Immature natural killer cell (primary cell): Measurements from ENCODE around the gene C14orf180. TPM values are rescaled to one million over a fixed set of nuclear protein-coding genes. Genes with fewer than 3 reads are reported as not detected.

Experiments used
- DNase-seq, 3 donors: peaks; one replicate each; pipeline ENCODE4 v3.0.0; 2022; ENCODE audit warnings: mixed read lengths in 1 of 3
- H3K27ac Mint-ChIP-seq, 6 donors: one replicate each; pipeline ENCODE4 v1.8.0; 2020; ENCODE audit warnings: mixed read lengths in 6 of 6, mild to moderate bottlenecking in 5 of 6, inconsistent platforms in 4 of 6, moderate library complexity in 3 of 6
- H3K27me3 Mint-ChIP-seq, 3 donors: one replicate each; pipeline ENCODE4 v1.8.0; 2020 to 2021; ENCODE audit warnings: low read depth in 3 of 3, mild to moderate bottlenecking in 3 of 3, mixed read lengths in 3 of 3, moderate library complexity in 3 of 3, inconsistent platforms in 1 of 3
- H3K36me3 Mint-ChIP-seq, 3 donors: one replicate each; pipeline ENCODE4 v1.8.0; 2020; ENCODE audit warnings: mixed read lengths in 3 of 3, inconsistent platforms in 2 of 3, mild to moderate bottlenecking in 2 of 3
- H3K4me1 Mint-ChIP-seq, 2 donors: one replicate each; pipeline ENCODE4 v1.8.0; 2020; ENCODE audit warnings: inconsistent platforms in 2 of 2, mild to moderate bottlenecking in 2 of 2, mixed read lengths in 2 of 2, moderate library complexity in 1 of 2
- H3K4me3 Mint-ChIP-seq, 5 donors: one replicate each; pipeline ENCODE4 v1.8.0; 2020; ENCODE audit warnings: mild to moderate bottlenecking in 5 of 5, mixed read lengths in 5 of 5, inconsistent platforms in 3 of 5, moderate library complexity in 3 of 5
- H3K9me3 Mint-ChIP-seq, 6 donors: one replicate each; pipeline ENCODE4 v1.8.0; 2020; ENCODE audit warnings: mild to moderate bottlenecking in 6 of 6, mixed read lengths in 6 of 6, inconsistent platforms in 4 of 6, moderate library complexity in 3 of 6
- polyA plus RNA-seq, 3 donors: library from polyadenylated mRNA; unstranded; fragments of 300-500 nt; fragmentation: Illumina TruSeq; gene quantifications; one replicate each; pipeline ENCODE4 v1.2.3, GENCODE V29; 2021

C14orf180 gene
- polyA plus RNA-seq, 3 donors from 2014 or later, result not detected

DNA sequence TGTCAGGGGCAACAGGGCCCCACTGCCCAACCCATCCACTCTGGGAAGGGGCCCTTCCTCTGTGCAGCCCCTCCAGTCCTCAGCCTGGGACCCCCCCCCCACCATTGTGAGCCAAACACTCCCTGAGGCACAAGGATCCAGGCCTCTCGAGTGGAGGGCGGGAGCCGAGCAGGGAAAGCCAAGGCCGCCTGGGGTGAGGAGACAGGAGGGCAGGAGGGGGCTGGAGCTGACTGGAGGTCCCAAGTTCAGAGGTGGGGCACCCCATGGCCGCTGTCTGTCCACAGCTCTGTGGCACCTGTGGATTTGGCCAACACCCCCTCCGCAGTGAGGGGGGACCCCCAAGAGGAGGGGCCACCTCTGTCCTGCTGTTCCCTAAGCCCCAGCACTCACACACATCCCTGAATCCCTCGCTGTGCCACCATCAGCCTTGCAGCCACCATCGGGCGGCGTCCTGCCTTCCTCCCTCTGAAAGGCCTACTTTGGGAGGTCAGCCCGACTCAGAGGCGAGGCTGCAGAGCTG is 25.4 kb upstream of the C14orf180 start:
- peaks cover 0 to 2% (median 1%) of the 10 kb centered on the region in 3 donors for H3K27me3 Mint-ChIP-seq
- no peak overlapping the region for H3K27ac Mint-ChIP-seq
- no peaks in the 10 kb centered on the region for H3K4me1 Mint-ChIP-seq
- DNase-seq, result no peak
- H3K4me3 Mint-ChIP-seq, result no peak overlapping the region
- H3K36me3 Mint-ChIP-seq, result no peaks in the 10 kb centered on the region
- H3K9me3 Mint-ChIP-seq, result no peaks in the 10 kb centered on the region

DNA sequence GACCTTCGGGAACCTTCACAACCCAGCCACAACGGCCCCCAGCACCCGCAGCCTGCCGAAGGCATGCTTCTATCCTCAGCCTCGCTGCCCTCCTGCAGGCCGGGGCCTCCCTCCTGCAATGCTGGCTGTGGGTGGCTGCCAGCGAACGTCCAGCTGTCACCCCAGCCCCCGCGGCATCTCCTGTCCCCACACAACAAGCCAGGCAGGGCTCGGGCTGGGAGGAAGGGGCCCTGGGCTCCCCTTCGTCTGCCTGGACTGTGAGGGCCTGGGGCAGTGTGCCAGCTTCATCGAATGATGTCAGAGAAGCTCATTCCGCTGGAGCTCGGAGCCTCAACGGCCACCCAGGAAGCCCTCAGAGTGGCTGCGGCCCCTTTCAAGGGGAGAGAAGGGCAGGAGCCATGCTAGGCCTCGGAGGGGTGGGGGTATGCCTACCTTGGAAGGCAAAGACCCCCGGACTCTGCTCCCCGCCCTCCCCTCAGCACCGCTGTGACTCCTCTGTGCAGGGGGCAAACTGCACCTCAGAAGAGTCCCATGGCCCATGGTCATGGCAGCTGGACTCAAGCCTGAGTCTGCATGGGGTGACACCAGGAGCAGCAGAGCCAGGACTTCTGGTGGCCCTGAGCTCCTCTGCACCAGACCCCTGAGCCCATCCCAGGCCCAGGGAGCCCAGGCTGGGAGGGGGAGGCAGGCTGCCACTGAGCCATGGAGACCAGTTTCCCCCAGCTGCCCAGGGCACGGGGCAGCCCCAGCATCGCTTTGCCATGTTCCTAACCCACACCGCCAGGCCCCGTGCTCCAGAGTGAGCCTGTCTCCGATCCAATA is 24.7 kb upstream of the C14orf180 start:
- H3K4me3 Mint-ChIP-seq, result no peak overlapping the region
- H3K27ac Mint-ChIP-seq, result no peak overlapping the region
- H3K4me1 Mint-ChIP-seq, result no peaks in the 10 kb centered on the region
- H3K9me3 Mint-ChIP-seq, result no peaks in the 10 kb centered on the region
- H3K27me3 Mint-ChIP-seq, result peaks cover 0 to 2% (median 1%) of the 10 kb centered on the region in 3 donors
- DNase-seq, result no peak
- no peaks in the 10 kb centered on the region for H3K36me3 Mint-ChIP-seq

GRCh38 chr14:104555430-104556255 is 23.9 kb upstream of the C14orf180 start:
- no peaks in the 10 kb centered on the region for H3K9me3 Mint-ChIP-seq
- no peak for DNase-seq
- H3K27me3 Mint-ChIP-seq, result peaks cover 0 to 2% (median 0%) of the 10 kb centered on the region in 3 donors
- H3K4me3 Mint-ChIP-seq, result no peak overlapping the region
- H3K4me1 Mint-ChIP-seq, result no peaks in the 10 kb centered on the region
- no peaks in the 10 kb centered on the region for H3K36me3 Mint-ChIP-seq
- no peak overlapping the region for H3K27ac Mint-ChIP-seq

DNA sequence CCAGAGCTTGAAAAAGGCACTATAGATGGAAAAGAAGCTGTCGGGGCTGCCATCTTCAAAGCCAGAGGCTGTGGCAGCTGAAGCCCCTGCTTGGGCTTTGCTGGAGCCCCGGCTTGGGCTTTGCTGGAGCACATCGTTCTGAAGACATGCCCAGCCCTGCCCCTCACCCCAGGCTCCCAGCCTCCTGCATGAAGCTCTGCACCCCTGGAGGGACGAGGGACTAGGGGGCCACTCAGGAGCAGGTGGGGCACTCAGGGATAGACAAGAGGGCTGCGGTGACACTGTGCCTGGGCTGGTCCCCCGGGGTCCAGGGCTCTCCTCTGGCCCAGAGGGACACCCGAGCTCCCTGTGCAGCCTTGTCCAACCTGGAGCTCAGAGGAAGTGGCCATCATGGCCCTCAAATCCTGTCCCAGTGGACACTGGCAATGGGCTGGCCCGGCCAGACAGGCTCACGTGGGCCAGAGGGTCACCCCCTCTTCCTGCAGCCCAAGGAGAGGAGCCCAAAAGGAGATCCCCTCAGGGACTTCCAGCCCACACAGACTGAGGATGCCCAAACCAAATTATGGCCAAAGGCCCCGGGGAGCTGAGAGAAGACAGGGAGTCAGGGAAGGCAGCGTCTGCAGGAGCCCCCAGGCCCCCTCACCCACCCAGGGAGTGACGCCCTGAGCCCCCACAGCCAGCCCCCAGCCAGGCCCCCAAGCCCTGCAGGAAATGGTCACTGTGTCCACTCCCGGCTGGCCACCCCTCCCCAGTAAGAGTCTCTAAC is 23.1 kb upstream of the C14orf180 start:
- Mint-ChIP-seq H3K27ac (no peak overlapping the region), H3K9me3 (no peaks in the 10 kb centered on the region), H3K4me1 (no peaks in the 10 kb centered on the region), H3K27me3 (peaks cover 0 to under 1% (median 0%) of the 10 kb centered on the region in 3 donors), H3K4me3 (no peak overlapping the region), H3K36me3 (no peaks in the 10 kb centered on the region)
- no peak for DNase-seq

DNA sequence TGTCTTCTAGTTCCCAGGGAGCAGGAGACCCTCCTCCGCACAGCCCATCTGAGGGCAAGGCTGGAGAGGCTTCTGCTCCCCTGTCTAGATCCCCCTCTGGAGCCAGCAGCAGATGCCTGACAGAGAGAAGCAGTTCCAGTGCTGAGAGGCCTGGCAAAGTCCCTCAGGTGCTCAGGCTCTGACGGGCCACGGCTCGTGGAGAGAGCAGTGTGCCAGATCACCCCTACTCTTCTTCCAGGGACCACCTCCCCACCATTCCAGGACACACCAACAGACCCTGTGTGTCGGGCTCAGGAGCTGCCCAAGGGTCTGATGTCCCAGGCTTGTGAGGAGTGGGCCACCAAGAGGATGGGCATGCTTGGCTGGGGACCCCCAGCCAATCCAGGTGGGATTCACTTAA is 22.5 kb upstream of the C14orf180 start:
- Mint-ChIP-seq H3K27me3 (peaks cover 0 to 4% (median 0%) of the 10 kb centered on the region in 3 donors), H3K4me1 (no peaks in the 10 kb centered on the region), H3K27ac (no peak overlapping the region), H3K9me3 (no peaks in the 10 kb centered on the region), H3K4me3 (no peak overlapping the region), H3K36me3 (no peaks in the 10 kb centered on the region)
- DNase-seq, result no peak

DNA sequence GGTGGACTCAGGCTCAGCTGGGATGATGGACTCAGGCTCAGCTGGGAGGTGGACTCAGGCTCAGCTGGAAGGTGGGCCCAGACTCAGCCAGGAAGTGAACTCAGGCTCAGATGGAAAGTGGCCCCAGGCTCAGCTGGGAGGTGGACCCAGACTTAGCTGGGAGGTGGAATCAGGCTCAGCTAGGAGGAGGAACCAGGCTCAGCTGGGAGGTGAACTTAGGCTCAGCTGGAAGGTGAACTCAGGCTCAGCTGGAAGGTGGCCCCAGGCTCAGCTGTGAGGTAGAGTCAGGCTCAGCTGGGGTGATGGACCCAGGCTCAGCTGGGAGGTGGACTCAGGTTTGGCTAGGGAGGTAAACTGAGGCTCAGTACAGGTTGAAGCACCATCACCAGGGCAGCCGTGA is 21.8 kb upstream of the C14orf180 start:
- no peak for DNase-seq
- no peaks in the 10 kb centered on the region for H3K36me3 Mint-ChIP-seq
- H3K4me1 Mint-ChIP-seq, result no peaks in the 10 kb centered on the region
- no peaks in the 10 kb centered on the region for H3K9me3 Mint-ChIP-seq
- no peak overlapping the region for H3K4me3 Mint-ChIP-seq
- H3K27ac Mint-ChIP-seq, result no peak overlapping the region
- H3K27me3 Mint-ChIP-seq, result peaks cover 0 to 4% (median 0%) of the 10 kb centered on the region in 3 donors

DNA sequence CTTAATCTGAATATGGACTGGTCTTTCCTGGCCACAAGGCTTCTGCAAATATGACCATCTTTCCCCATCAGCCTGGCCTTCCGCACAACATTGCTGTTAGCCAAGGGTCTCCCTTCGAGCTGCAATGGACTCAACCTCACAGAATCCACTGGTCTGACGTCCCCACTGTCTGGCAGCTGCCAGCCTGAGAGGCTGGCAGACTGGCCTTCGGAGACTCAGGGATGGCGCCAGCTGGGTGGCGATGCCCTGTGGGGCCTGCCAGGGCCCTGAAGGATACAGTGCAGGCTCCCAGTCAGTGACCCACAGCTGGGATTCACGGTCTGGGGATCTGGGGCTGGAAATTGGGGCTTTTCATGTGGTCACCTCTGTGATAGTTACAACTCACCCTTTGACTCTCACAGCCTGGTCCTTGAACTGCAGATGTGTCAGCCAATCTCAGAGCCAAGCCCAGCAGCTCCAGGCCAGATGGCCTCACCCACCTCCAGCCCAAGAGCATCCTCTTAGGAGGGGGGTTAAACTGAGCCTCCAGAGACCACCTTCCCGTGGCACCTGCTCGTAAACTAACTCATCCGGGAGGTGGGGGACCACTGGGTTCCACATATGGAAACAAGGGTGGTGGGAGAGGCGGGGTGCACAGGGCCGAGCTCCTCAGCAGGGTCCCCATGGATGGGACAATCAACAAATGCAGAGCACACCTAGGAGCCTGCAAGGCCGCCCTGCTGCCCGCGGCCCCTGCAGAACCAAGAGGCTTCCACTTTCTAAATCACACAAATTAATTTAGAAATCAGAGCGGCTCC is 21.1 kb upstream of the C14orf180 start:
- H3K4me1 Mint-ChIP-seq, result no peaks in the 10 kb centered on the region
- no peak overlapping the region for H3K4me3 Mint-ChIP-seq
- no peaks in the 10 kb centered on the region for H3K36me3 Mint-ChIP-seq
- H3K9me3 Mint-ChIP-seq, result no peaks in the 10 kb centered on the region
- no peak overlapping the region for H3K27ac Mint-ChIP-seq
- no peak for DNase-seq
- peaks cover 0 to 4% (median 0%) of the 10 kb centered on the region in 3 donors for H3K27me3 Mint-ChIP-seq

DNA sequence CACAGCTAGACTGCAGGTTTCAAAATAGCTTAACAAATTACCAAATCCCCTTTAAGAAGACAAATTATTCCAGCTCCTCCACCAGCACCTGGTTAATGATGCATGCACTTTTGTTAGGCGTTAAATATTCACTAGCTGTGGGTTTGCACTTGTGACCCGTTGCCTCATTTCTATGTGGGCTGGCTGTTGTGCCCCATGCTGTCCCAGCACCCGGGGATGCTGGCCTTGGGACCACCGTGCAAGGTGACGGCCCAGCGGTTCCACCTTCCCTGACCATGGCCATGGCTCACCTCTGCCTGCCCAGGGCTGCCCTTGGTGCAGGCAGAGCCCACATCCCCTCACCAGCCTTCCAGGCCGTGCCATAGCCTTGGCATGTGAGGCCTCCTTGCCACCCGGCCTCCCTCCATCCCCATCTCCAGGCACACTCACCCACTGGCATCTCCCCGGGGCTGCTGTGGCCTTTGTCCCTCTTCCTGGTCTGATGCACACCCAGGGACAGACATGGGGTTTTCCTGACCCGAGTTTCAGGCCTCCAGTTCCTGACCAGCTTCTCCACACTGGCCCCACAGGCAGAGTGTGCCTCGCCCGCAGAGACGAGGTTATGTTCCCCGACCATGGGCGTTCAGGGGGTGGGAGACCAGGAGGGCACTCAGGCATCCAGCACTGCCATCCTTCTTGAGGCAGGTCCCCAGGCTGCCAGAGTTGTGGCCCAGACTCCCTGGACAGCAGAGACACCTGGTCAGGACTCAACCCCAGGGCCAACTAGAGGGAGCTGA is 20.3 kb upstream of the C14orf180 start:
- Mint-ChIP-seq H3K36me3 (no peaks in the 10 kb centered on the region), H3K27ac (no peak overlapping the region), H3K4me1 (no peaks in the 10 kb centered on the region), H3K4me3 (no peak overlapping the region), H3K27me3 (peaks cover 0 to 4% (median 0%) of the 10 kb centered on the region in 3 donors), H3K9me3 (no peaks in the 10 kb centered on the region)
- no peak for DNase-seq

GRCh38 chr14:104559804-104560585 is 19.6 kb upstream of the C14orf180 start:
- Mint-ChIP-seq H3K9me3 (no peaks in the 10 kb centered on the region), H3K27ac (no peak overlapping the region)
- DNase-seq, result no peak

GRCh38 chr14:104560586-104560945 is 19.0 kb upstream of the C14orf180 start:
- Mint-ChIP-seq H3K4me3 (no peak overlapping the region), H3K27me3 (peaks cover 0 to 4% (median 0%) of the 10 kb centered on the region in 3 donors), H3K9me3 (no peaks in the 10 kb centered on the region), H3K4me1 (no peaks in the 10 kb centered on the region), H3K36me3 (no peaks in the 10 kb centered on the region), H3K27ac (no peak overlapping the region)
- no peak for DNase-seq

More at GRCh38 chr14:104559804-104560585, 19.6 kb upstream of the C14orf180 start:
- Mint-ChIP-seq H3K4me1 (no peaks in the 10 kb centered on the region), H3K4me3 (no peak overlapping the region), H3K27me3 (peaks cover 0 to 4% (median 0%) of the 10 kb centered on the region in 3 donors), H3K36me3 (no peaks in the 10 kb centered on the region)

DNA sequence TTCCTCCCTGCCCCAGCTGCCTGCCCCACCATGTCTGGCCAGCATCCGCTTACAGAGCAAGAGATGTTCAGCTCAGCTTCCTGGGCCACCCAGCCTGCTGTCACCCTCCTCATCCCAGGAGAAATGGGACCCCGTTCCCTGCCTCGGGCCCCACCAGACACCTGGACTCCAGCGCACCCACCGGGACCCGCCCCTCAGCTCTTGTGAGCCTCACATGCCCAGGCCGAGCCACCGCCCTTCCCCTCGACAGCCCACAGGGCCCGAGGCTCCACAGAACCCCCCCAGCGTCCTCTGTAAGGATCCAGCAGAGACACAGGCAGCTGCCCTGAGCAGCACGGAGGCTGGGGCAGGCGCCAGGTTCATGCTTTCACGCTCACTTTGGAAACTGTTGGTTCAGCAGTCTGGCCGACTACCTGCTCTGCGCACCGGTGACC is 18.4 kb upstream of the C14orf180 start:
- Mint-ChIP-seq H3K27me3 (peaks cover 0 to 4% (median 2%) of the 10 kb centered on the region in 3 donors), H3K9me3 (no peaks in the 10 kb centered on the region), H3K27ac (no peak overlapping the region)

More for the DNA sequence above, 18.4 kb upstream of the C14orf180 start:
- Mint-ChIP-seq H3K36me3 (no peaks in the 10 kb centered on the region), H3K4me3 (no peak overlapping the region), H3K4me1 (no peaks in the 10 kb centered on the region)
- no peak for DNase-seq
